Loucy (cell line): ENCODE measurements around the gene CDH2.

Source experiments
- EZH2phosphoT487 ChIP-seq: fragments of 200-600 bp; IDR thresholded peaks from 2 replicates; pipeline ENCODE4 v1.6.1; 2018; ENCODE audit warnings: antibody characterized with exemption, mild to moderate bottlenecking, moderate library complexity, borderline replicate concordance
- TF ChIP-seq, protein P1 (sequence below): fragments of 200-600 bp; sonication (generic); conservative IDR thresholded peaks from 2 replicates; pipeline ENCODE4 v1.5.1; 2014; ENCODE audit warnings: mild to moderate bottlenecking, antibody characterized with exemption, low read length

DNA sequence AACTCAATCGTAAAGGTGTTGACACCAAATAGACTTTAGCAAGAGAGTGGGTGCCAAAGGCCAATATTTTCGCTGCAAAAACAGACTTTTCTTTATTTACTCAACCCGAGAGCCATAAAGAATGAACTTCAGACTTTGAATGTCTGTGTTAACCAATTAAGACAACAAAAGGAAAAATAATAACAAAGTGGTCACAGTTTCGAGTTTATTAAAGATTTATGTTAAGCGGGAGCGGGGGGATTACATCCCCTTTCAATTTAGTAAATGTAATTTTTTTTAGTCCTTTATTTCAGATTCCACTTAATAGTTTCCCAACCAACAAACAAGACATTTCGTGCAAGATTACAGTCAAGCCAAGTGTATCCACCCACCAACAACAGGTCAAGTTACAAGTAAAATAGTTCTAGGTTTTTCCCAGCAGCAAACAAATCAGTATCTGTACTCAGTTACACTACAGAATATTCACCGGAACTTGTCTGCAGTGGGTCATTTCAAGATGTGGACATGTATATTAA lies 9.0 kb downstream of the CDH2 start:
- TF ChIP-seq, protein P1, sequence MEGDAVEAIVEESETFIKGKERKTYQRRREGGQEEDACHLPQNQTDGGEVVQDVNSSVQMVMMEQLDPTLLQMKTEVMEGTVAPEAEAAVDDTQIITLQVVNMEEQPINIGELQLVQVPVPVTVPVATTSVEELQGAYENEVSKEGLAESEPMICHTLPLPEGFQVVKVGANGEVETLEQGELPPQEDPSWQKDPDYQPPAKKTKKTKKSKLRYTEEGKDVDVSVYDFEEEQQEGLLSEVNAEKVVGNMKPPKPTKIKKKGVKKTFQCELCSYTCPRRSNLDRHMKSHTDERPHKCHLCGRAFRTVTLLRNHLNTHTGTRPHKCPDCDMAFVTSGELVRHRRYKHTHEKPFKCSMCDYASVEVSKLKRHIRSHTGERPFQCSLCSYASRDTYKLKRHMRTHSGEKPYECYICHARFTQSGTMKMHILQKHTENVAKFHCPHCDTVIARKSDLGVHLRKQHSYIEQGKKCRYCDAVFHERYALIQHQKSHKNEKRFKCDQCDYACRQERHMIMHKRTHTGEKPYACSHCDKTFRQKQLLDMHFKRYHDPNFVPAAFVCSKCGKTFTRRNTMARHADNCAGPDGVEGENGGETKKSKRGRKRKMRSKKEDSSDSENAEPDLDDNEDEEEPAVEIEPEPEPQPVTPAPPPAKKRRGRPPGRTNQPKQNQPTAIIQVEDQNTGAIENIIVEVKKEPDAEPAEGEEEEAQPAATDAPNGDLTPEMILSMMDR = no peak
- TF ChIP-seq EZH2phosphoT487 = no peak
